ENCODE data around the gene PCDH9.

The PCDH9 gene

DNA sequence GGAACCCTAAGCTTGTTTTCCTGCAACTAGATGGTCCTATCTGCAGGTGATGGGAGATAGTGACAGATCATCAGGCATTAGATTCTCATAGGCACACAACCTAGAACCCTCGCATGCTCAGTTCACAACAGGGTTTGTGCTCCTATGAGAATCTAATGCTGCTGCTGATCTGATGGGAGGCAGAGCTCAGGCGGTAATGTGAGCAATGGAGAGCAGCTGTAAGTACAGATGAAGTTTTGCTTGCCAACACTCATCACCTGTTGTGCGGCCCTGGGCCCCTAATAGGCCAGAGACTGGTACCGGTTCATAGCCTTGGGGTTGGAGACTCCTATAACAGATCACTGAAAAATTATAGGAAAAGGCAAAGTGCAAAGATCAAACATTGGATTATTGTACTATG, 267.2 kb downstream of the PCDH9 start:
- no peak for DNase-seq

DNA sequence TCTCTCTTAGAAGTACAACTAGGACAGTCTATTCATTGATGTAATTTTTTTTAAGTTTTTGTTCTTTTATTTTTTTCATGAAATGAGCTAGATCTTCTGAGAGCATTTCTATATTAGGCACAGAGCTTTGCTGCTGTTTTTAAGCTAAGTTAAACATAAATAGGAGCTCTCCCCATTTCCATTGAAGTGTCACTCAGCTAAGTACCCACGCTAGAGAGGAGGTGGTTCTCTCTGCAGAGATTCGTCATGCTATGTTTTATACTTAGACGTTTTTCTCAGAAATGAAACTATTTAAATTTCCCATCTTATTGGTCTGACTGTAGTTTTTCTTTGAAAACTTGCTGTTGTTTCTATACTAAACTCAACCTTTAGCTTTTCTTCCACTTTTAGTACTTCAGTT, 271.5 kb downstream of the PCDH9 start:
- no peak for DNase-seq

DNA sequence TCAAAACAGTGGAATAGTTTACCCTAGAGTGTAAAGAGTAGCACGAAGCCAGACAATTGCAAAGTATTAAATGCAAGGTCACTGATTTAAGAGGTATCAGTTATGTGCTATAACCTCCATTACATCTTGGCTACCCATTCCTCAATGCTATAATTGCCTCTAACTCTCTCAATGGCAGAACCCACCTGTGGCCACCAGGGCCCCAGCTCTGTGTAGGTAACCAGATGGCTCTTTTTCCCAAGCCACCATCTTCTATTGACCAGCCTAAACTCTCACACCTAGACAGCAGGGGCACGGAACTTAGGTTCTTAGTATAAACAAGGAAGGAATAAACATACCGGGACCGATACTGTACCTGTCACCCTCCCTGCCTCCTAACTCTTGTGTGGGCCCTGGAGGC, 277.6 kb downstream of the PCDH9 start:
- DNase-seq, result no peak

DNA sequence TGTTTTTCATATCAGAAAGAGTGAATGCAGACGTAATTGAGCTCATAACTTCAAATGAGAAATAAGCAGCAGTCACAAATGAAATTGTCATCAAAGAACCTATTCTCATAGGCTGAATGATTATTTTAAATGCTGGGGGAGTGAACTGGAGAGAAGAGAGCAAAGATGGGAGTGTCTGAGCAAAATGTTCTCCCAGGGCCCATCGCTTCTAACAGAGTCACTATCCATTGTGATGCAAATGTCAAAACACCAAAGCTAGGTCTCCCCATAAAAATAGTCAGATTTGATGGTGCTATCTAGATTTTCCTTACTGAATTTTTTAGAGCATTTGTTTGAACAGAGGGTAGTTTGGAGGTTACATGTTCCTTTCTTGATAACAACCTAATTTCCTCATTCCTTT, 278.7 kb downstream of the PCDH9 start:
- DNase-seq, result no peak

DNA sequence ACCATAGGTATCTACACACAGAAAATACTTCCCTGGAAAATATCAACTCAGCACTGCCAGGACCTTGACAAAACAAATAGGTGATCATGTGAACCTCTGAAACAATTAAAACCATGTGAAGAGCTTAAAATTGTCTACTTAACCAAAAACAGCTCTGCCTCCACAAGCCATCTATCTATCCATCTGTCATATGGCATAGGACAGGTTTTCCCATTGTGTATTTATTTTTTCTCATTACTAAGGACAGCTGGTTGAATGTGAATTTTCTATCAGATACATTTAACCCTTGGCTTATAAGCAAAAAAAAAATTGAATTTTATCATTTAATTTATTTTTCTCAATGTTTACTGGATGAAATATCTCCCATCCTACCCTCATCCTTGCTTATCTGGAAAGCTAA, 279.5 kb downstream of the PCDH9 start:
- no peak for DNase-seq

DNA sequence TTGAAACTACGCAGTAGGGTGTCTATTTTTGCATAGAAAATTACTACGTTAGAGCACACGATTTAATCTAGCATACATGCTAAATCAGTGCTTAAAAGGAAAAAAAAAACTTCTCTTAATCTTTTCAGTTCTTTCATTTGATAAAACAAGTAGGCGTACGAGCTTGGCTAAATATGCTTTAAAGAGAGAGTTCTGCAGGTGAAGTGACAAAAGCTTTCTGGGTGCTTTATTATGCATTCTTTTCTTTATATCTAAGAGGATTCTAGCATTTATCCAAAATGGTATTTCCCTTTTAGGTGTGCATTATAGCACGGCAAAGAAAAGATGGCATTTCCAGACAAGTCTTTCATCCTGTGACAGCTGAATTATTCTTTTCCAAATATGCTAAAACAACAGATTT, 281.2 kb downstream of the PCDH9 start:
- DNase-seq, result no peak

DNA sequence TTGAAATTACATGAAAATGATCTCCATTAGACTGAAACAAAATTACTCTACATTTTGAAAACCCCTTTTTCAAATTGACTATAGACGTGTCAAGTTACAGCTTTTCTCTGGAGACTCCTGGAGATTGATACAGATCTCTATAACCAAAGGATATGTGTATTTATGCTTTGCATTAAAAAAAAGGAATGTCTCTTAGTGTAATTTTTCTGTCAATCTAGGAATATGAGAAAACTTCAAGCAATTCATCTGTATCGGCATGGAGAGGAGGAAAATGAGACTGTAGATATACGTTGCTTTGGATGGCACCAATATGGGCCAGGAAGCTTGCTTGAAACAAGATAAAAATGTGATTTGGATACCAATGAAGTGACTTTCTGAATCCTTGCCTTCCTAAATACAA, 286.6 kb downstream of the PCDH9 start:
- DNase-seq, result no peak

DNA sequence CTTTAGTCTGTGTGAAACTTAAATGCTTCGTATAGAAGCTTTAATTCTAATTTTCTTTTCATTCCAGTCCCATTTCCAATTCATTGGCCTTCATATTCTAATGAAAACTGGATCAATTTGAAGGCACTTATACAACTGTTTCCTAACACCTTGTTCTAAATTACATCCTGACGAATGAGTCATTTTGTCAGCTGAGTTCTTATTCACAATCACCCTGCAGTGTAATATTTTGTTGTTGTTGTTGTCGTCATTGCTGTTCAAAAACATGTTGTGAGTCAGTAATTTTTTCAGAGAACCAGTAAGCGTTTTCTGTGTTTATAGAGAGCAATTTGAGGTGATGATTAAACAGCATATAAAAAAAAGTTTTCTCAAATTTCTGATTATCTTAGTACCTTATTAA, 290.0 kb downstream of the PCDH9 start:
- no peak for DNase-seq

DNA sequence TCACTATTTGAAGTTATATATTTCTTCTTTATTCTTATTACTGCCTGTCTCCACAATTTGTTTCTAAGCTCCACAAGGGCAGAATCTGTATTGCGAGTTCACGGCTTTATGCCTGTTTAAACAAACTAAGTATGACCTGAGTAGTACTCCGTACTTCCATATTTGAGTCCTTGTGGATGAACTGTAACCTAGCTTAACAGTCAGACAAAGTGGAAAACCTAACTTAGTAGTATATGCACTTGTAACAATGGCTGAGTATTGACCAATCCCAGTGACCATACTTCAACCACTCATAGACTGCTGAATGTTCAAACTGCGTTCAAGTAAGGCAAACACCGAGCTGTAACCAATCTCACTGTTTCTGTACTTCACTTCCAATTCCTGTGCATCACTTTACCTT, 292.7 kb downstream of the PCDH9 start:
- no peak for DNase-seq

DNA sequence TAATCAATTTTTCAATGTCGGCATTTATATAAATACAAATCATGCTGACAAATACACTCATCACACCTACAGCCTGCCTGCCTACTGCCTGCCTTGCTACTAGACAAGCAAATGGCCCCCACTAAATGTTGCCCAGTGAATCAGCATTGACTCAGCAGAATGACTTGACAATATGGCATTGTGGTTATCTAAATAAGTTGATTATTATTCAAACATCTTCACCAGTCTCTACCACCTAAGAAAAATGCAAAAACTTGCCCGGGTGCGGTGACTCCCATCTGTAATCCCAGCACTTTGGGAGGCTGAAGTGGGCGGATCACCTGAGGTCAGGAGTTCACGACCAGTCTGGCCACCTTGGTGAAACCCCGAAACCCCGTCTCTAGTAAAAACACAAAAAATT, 296.1 kb downstream of the PCDH9 start:
- no peak for DNase-seq

DNA sequence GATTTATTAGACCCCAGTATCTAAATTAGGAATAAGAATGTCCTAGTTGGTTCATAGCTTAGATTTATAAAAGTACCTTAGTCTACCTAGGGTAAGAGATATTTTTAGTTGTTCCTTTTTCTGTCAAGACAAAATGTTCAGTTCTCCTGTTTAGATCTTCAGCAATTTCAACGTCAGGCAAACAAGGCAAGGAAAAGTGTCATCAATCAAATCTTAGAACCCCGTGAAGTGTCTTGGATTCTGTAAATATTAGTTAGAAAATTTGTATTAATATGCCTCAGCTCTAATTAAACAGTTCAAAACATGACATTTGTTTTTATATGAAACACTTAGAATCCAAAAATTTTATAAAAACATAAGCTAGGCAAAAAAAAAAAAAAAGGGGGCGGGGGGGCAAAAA, 296.6 kb downstream of the PCDH9 start:
- DNase-seq, result no peak

DNA sequence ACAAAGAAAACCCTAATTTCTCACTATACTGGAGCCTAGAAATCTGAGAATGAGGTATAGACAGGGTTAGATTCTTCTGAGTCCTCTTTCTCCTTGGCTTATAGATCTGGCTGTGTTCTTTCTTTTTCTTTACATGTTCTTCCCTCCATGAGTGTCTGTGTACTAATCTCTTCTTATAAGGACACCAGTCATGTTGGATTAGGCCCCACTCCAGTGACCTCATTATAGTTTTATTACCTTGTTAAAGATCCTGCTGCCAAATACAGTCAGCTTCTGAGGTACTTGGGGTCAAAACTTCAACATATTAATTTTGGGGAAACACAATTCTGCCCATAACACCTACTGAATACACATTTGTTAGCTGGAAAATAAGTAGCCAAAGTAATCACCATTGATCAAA, 302.6 kb downstream of the PCDH9 start:
- DNase-seq, result no peak

DNA sequence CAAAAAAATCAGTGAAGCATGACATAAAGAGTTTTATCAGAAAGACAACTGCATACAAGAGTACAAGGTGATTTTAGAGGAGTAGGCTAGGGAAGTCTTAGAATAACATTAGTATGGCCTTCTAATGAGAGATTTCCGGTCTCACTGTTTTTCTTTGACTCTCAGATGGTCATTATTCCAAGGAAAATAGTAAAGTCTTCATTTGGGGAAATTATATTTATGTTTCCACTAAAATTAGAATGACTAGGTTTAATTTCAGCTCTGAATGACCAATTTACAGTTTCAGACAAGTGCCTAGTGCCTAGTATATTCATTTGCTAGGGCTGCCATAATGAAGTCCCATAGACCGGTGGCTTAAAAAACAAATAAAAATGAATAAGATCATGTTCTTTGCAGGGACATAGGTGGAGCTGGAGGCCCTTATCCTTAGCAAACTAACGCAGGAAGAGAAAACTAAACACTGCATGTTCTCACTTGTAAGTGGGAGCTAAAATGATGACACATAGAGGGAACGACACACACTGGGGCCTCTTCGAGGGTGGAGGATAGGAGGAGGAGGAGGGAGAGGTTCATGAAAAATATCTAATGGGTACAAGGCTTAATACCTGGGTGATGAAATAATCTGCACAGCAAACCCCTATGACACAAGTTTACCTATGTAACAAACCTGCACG, 303.1 kb downstream of the PCDH9 start:
- DNase-seq, result no peak

DNA sequence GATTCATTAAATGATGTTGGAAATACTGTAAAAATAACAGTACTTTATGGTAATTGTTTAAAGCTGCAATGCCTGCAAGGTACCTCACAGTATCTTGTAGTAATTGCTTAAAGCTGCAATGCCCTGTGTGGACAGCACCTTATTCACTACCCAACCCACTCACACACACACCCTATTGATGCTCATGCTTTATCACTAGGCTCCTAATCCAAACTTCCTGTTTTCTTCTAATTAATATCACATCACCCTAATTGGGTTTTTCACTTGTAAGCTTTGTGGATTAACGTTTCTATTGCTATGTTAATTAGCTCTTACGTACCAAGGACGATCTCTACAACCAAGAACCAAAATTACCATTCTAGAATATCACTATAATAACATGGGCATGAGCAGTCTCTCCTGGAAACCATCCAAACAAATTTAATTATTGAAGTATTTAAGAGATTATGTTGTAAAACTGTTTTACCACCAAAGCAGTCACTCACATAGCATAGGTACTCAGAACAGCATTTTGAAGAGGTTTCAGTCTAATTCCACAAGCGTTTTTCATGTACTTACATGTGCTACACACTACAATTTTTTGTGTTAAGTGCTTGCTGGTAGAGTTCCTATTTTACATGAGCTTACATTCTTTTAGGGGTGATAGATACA, 303.8 kb downstream of the PCDH9 start:
- DNase-seq, result no peak

DNA sequence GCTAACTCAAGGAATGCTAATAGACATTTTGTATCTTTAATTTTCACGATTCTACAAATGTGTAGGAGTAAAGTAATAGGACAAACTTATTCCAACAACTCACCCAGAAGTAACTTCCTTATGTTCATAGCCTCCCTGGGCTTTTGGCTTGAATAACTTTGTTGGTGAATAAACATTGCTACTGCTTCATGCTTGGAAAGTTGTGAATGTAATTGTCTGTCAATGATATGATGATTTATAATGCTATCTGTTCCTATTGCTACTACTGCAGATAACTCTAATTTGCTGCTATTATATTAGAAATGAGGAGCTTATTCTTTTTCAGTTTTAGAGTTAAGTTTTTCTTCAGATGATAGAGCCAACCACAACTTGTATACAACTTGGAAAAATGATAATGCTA, 307.7 kb downstream of the PCDH9 start:
- DNase-seq, result no peak

DNA sequence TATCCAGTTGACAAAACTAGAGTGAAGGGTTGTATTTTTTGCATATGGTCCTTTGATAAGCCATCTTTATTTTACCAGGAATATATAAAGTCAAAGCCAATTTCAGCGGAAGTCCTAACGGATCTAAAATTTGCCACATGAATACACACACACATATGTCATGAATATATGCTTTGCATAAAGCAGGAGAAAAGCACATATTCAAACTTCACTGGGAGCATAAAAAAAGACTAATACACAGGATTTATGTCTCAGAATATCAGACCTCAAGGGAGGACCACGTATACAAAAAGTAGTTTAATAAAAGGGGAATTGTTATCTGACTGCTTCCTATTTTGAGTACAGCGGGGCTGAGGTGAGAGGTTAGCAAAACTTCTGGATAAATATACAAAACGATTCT, 308.7 kb downstream of the PCDH9 start:
- DNase-seq, result no peak

DNA sequence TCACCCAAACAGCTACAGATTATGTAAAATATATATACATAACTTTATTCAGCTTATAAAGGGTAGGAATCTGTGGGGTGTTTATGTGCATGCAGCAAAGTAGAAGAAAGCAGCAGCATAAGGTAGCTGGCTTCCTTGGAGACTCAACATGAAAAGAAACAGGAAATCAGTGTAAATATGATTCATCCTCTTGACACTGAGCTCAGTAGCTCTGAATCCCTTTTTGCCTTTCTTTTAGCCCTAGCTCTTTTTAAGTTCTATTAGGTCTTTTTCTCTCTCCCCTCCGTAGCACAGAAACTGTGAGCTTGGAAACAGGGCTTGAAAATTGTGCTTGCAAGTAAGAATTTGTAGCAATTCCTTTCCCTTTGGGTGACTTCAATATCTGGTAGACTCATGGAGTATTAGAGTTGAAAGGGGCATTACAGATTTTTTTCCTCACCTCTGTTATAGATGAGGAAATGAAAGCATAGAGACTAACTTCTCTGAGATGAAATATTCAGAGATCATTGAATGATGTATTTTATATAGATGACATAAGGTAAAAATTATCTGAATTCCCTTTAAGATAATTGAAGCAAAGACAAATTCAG, 314.4 kb downstream of the PCDH9 start:
- DNase-seq, result no peak

DNA sequence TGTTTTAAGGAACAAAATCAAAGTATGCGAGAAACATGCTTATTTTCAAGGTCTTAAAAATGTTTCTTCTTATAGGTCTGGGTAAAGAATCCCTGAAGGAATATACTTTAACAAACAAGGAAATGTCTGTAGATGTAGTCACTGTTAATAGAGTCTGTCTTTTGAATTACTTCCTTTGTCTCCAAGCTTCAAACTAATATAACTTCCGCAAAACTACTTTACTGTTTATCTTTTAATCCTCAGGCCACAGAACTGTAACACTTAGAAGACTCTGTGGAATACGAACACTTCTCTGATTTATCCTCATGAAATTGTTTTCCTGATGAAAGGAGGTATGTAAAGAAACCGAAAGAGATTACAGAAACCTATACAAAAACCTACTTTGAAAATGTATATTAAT, 316.0 kb downstream of the PCDH9 start:
- no peak for DNase-seq

DNA sequence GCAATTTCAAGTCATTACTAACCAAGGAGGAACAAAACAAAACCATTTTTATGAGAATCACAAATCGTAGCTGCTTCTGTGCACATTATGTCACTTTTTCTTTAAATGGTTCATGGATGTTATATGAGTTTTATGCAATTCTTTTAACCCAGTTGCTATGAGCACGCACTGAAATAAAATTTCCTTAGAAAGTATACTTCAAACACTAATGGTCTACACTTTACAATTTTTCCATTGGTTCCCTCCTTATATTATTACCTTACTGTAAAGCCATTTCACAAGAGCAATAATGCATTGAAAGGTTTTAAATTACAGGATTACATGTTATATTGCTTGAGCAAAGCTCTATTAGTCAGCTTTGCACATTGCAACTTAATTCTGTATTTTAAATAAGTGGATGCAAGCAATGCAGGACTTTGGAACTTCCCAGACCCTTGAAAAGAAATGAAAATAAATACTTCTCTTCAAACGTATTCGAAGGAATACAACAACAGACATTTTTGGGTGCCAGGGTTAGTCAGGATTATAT, 318.7 kb downstream of the PCDH9 start:
- DNase-seq, result no peak

DNA sequence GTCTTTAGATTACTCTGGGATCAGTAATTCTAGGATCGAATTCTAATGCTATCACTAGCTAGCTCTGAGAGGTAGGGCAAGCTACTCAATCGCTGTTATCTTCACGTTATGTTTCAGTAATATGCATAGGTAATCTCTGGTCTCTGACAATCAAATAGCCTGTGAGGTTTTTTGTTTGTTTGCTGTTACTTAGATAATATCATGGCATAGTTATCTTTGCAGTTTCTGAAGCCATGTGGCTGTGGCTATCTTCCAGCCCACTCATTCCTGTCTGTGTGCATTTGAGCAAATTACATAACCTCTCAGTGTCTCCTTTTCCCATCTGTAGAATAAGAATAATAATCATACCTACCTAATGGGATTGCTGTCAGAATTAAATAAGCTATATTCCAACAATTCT, 330.2 kb downstream of the PCDH9 start:
- no peak for DNase-seq

DNA sequence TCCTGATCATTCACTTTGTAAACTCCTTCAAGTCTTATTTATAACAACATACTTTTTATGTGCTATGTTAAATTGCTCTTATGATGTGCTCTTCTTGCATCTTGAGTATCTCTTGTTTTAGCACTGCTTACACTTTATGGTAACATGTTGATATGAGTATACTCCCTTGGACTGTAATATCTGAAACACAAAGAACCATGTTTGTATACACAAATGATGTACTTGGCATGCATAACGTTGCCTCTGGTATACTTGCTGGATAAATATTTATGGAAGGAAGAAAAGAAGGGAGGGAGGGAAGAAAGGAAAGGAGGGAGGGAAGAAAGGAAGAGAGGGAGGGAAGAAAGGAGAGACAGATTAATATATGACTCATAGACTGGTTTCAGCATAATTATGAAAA, 333.2 kb downstream of the PCDH9 start:
- DNase-seq, result no peak

DNA sequence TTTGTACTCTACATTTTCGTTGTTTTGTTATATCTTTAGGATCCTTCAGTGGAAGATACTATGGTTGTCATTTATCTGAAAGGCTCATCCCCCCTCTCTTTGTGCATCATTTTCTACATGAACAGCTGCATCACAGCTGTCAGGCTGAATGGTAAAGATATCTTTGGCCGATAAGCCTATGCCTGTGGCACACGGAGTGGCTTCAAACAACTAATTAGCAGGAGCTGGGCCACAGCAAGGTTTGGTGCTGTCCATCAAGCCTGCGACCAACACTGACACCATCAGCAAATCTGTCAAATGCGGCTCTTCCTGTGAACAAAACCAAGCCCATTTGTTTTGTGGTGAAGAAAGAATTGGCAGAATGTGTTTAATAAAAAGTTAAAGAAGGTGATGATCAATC, 334.4 kb downstream of the PCDH9 start:
- no peak for DNase-seq

DNA sequence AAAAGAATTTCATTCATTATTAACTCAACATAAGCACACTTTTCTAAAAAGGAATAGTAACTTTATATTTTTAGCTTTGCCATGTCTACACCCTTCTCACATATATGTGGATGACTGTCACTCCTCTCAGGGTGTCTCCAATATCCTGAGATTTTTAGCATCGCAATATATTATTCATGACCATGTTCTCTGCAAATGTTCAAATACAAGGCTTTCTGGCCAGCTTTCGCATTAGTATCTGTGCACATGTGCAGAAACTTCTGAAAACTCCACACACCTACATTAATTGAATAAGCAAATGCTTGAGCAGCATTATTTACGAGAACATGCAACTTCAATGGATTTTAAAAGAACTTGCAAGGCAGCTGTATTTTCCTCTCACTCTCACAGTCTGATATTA, 334.8 kb downstream of the PCDH9 start:
- no peak for DNase-seq

DNA sequence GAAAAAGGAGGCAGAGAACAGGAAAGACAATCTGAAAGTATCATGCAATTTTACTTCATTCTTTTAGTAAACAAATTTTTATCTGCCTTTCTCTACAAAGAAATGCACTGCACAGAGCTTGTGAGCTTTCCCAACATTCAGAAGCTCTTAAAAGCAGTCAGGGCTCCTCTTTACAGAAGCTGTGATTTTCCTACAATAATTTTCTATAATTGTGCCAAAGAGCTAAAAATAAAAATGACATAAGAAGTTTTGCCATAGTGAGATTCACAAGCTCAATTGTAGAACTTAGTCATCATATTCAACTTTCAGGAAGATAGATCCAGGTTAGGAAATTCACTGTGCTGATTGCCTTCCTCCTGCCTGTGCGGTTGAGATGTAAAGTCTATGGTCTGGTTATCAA, 341.4 kb downstream of the PCDH9 start:
- DNase-seq, result no peak

DNA sequence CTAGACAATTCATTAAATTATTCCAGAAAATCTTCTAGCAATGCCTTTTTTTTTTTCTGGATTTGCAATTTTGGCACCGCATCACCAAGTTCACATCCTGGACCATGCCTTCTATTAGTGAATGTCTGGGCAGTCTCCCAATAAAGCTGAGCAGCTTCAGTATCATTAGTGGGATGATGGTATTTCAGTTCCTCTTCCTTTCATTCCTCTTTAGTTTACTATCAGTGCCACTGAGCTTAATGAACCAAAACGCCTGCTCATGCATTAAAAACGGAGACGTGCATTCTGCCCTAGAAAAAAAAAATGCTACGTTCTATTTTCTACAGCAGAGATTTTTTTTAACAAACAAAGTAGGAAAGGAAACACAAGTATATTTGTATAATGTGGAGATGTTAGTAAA, 343.0 kb downstream of the PCDH9 start:
- no peak for DNase-seq
